H1 (cell line): ENCODE measurements around the gene NR2F2. TPM values are rescaled to one million over a fixed set of nuclear protein-coding genes. Genes with fewer than 3 reads are reported as not detected.

ENCODE experiments used
- CTCF ChIA-PET: fragments of 300-600 bp; sonication (Branson Sonifier 250); formaldehyde crosslinking; loops from one replicate; lab custom pipeline; 2021; ENCODE audit not compliant: partially characterized antibody; lab: Charles Lee
- POLR2A ChIA-PET: fragments of 300-600 bp; sonication (Branson Sonifier 250); formaldehyde crosslinking; loops from one replicate; lab custom pipeline; 2021; ENCODE audit warnings: inconsistent platforms; ENCODE audit not compliant: partially characterized antibody; lab: Charles Lee
- DNase-seq, 2 experiments: peaks; one replicate each; pipeline versions ENCODE4 v3.0.0 to v3.0.0-alpha.2; 2010 to 2022; ENCODE audit warnings: low spot score in 2 of 2, low read depth in 1 of 2, mixed read lengths in 1 of 2
- FAIRE-seq: peaks from 2 replicates; lab custom pipeline; 2011; peaks lifted over from hg19 to GRCh38; lab: Jason Lieb, UNC
- H2AFZ ChIP-seq: 2 replicates; pipeline ENCODE4 v1.8.1; 2012; ENCODE audit warnings: low read length, inconsistent platforms
- H2AK5ac ChIP-seq: 2 replicates; pipeline ENCODE4 v1.6.1; 2013; ENCODE audit warnings: low read depth, low read length
- H2BK120ac ChIP-seq: replicated peaks from 2 replicates; pipeline ENCODE3; 2013; ENCODE audit warnings: low read depth, low read length, inconsistent platforms
- H2BK12ac ChIP-seq: 2 replicates; pipeline ENCODE4 v1.6.1; 2013; ENCODE audit warnings: low read depth, low read length
- H2BK15ac ChIP-seq: 2 replicates; pipeline ENCODE4 v1.6.1; 2013; ENCODE audit warnings: low read length
- H2BK20ac ChIP-seq: 2 replicates; pipeline ENCODE4 v1.6.1; 2013; ENCODE audit warnings: low read length
- H2BK5ac ChIP-seq: 2 replicates; pipeline ENCODE4 v1.6.1; 2013; ENCODE audit warnings: low read depth, low read length
- H3K14ac ChIP-seq: 2 replicates; pipeline ENCODE4 v1.6.1; 2013; ENCODE audit warnings: inconsistent platforms; ENCODE audit not compliant: insufficient read length
- H3K18ac ChIP-seq: 2 replicates; pipeline ENCODE4 v1.6.1; 2013; ENCODE audit warnings: low read length; ENCODE audit errors: extremely low read depth
- H3K23ac ChIP-seq: 2 replicates; pipeline ENCODE4 v1.6.1; 2013; ENCODE audit warnings: inconsistent platforms; ENCODE audit not compliant: insufficient read length
- H3K23me2 ChIP-seq: 2 replicates; pipeline ENCODE4 v1.6.1; 2013; ENCODE audit warnings: low read depth, low read length
- H3K27ac ChIP-seq: 2 replicates; pipeline ENCODE4 v1.6.1; 2011; ENCODE audit warnings: low read depth, low read length, inconsistent platforms
- H3K27me3 ChIP-seq, 4 experiments: replicated peaks in 1 of 4; 1 replicate in 1 of 4; 2 replicates in 3 of 4; pipeline versions ENCODE4 v1.6.1 to v1.8.1; 2011 to 2013; ENCODE audit warnings: low read length in 3 of 4, mild to moderate bottlenecking in 3 of 4, inconsistent platforms in 2 of 4, mixed read lengths in 2 of 4, moderate library complexity in 1 of 4; ENCODE audit not compliant: control insufficient read depth in 3 of 4, insufficient read depth in 3 of 4; ENCODE audit errors: extremely low read depth in 1 of 4
- H3K36me3 ChIP-seq, 4 experiments: 2 replicates each; pipeline versions ENCODE4 v1.6.1 to v1.8.1; 2011 to 2013; ENCODE audit warnings: mild to moderate bottlenecking in 4 of 4, low read length in 3 of 4, moderate library complexity in 2 of 4, control low read depth in 1 of 4, inconsistent platforms in 1 of 4; ENCODE audit not compliant: insufficient read depth in 4 of 4, control insufficient read depth in 2 of 4
- H3K4ac ChIP-seq: replicated peaks from 2 replicates; pipeline ENCODE3; 2013; ENCODE audit warnings: low read length, low read depth, mixed read lengths, inconsistent platforms; ENCODE audit not compliant: insufficient read length
- H3K4me1 ChIP-seq, 4 experiments: replicated peaks in 1 of 4; 1 replicate in 1 of 4; 2 replicates in 3 of 4; pipeline versions ENCODE4 v1.6.1 to v1.8.1; 2011 to 2013; ENCODE audit warnings: low read length in 3 of 4, inconsistent platforms in 2 of 4, mixed read lengths in 1 of 4; ENCODE audit not compliant: insufficient read depth in 4 of 4, control insufficient read depth in 3 of 4
- H3K4me2 ChIP-seq, 2 experiments: 2 replicates each; pipeline versions ENCODE4 v1.6.1 to v1.8.1; 2011 to 2013; ENCODE audit warnings: low read depth in 2 of 2, low read length in 2 of 2, control low read depth in 1 of 2, inconsistent platforms in 1 of 2, mild to moderate bottlenecking in 1 of 2; ENCODE audit not compliant: insufficient read depth in 1 of 2
- H3K4me3 ChIP-seq, 4 experiments: fragments of 200-600, 300-600 bp in 1 of 4; sonication (generic), shearing (Covaris generic), sonication (Bioruptor Twin) in 1 of 4; 2 replicates each; pipeline versions ENCODE4 v1.5.1 to v1.8.1; 2011 to 2016; ENCODE audit warnings: low read length in 4 of 4, low read depth in 3 of 4, control low read depth in 2 of 4, inconsistent platforms in 2 of 4, mild to moderate bottlenecking in 2 of 4, mixed read lengths in 1 of 4, moderate library complexity in 1 of 4; ENCODE audit not compliant: insufficient read depth in 2 of 4; ENCODE audit errors: extremely low read depth in 1 of 4
- H3K56ac ChIP-seq: replicated peaks from 2 replicates; pipeline ENCODE3; 2013; ENCODE audit warnings: low read depth, mild to moderate bottlenecking, mixed read lengths, low read length, inconsistent platforms; ENCODE audit not compliant: insufficient read length
- H3K79me1 ChIP-seq: 2 replicates; pipeline ENCODE4 v1.6.1; 2013; ENCODE audit warnings: low read depth, low read length, control low read depth
- H3K79me2 ChIP-seq, 2 experiments: 2 replicates each; pipeline versions ENCODE4 v1.6.1 to v1.8.1; 2012 to 2013; ENCODE audit warnings: low read length in 2 of 2, mild to moderate bottlenecking in 2 of 2, inconsistent platforms in 1 of 2; ENCODE audit not compliant: insufficient read depth in 2 of 2, control insufficient read depth in 1 of 2
- H3K9ac ChIP-seq, 4 experiments: replicated peaks in 1 of 4; 1 replicate in 1 of 4; 2 replicates in 3 of 4; pipeline versions ENCODE4 v1.6.1 to v1.8.1; 2011 to 2013; ENCODE audit warnings: low read depth in 3 of 4, low read length in 3 of 4, control low read depth in 2 of 4, mild to moderate bottlenecking in 2 of 4, moderate library complexity in 2 of 4, inconsistent platforms in 1 of 4; ENCODE audit errors: extremely low read depth in 1 of 4
- H3K9me3 ChIP-seq, 2 experiments: 2 replicates each; pipeline versions ENCODE4 v1.6.1 to v1.8.1; 2012 to 2013; ENCODE audit warnings: mild to moderate bottlenecking in 2 of 2, moderate library complexity in 2 of 2, control low read depth in 1 of 2, inconsistent platforms in 1 of 2, low read depth in 1 of 2, low read length in 1 of 2, mixed read lengths in 1 of 2; ENCODE audit not compliant: insufficient read depth in 2 of 2
- H4K20me1 ChIP-seq, 2 experiments: replicated peaks in 1 of 2; 2 replicates each; pipeline versions ENCODE3 to v1.8.1; 2011 to 2013; ENCODE audit warnings: inconsistent platforms in 2 of 2, low read length in 2 of 2, mild to moderate bottlenecking in 1 of 2; ENCODE audit not compliant: insufficient read depth in 2 of 2, control insufficient read depth in 1 of 2
- H4K5ac ChIP-seq: 2 replicates; pipeline ENCODE4 v1.6.1; 2013; ENCODE audit warnings: low read length, low read depth, mixed read lengths, inconsistent platforms; ENCODE audit not compliant: insufficient read length
- H4K8ac ChIP-seq: 2 replicates; pipeline ENCODE4 v1.8.0; 2013; ENCODE audit warnings: mild to moderate bottlenecking, moderate library complexity, low read length, inconsistent platforms; ENCODE audit not compliant: insufficient read depth; ENCODE audit errors: extremely low read depth
- H4K91ac ChIP-seq: replicated peaks from 2 replicates; pipeline ENCODE3; 2013; ENCODE audit warnings: low read length, mixed read lengths, inconsistent platforms; ENCODE audit not compliant: insufficient read length
- HDAC2 ChIP-seq, 2 experiments: fragments of 300-600 bp in 1 of 2; sonication (generic) in 1 of 2; IDR thresholded peaks; 2 replicates each; pipeline ENCODE4 v1.6.1; 2011 to 2012; ENCODE audit warnings: low read depth in 2 of 2, low read length in 2 of 2, mild to moderate bottlenecking in 2 of 2, moderate library complexity in 2 of 2, borderline replicate concordance in 1 of 2, inconsistent platforms in 1 of 2
- RBBP5 ChIP-seq: IDR thresholded peaks from 2 replicates; pipeline ENCODE4 v1.7.1; 2012; ENCODE audit warnings: low read depth, mild to moderate bottlenecking, inconsistent platforms, low read length, moderate library complexity, borderline replicate concordance
- SIN3A ChIP-seq, 2 experiments: IDR thresholded peaks in 1 of 2; conservative IDR thresholded peaks in 1 of 2; 2 replicates each; pipeline ENCODE4 v1.6.1; 2011 to 2012; ENCODE audit warnings: low read length in 2 of 2, improper control_type of control experiment in 1 of 2, low read depth in 1 of 2, mild to moderate bottlenecking in 1 of 2
- TAF1 ChIP-seq: IDR thresholded peaks from 2 replicates; pipeline ENCODE4 v1.6.1; 2011; ENCODE audit warnings: mild to moderate bottlenecking, low read depth, low read length
- WGBS, 2 experiments: shearing (Covaris generic) in 1 of 2; methylation state at CpG; one replicate each; pipeline versions ENCODE4 v1.1.6 to v1.1.7; 2013 to 2015; ENCODE audit warnings: low lambda C conversion rate in 2 of 2, mixed read lengths in 2 of 2, inconsistent platforms in 1 of 2, low coverage in 1 of 2, missing lambda C conversion rate in 1 of 2; ENCODE audit not compliant: insufficient replicate concordance in 2 of 2, insufficient coverage in 1 of 2, insufficient read length in 1 of 2; ENCODE audit errors: extremely low coverage in 1 of 2, missing lambda C conversion rate in 1 of 2; 5-methylcytosine and 5-hydroxymethylcytosine counted together
- polyA plus RNA-seq, 7 experiments: library from polyadenylated mRNA; depleted of rRNA in 3 of 7; stranded (reverse) in 5 of 7; unstranded in 2 of 7; fragments of >200 nt in 5 of 7; fragments of 200-250 nt in 2 of 7; gene quantifications; 1 replicate in 5 of 7; 2 replicates in 1 of 7; 4 replicates in 1 of 7; pipeline versions ENCODE4 v1.2.1 to v1.2.3, GENCODE V29; 2011 to 2013; ENCODE audit warnings: missing spikeins in 2 of 7, mixed read lengths in 2 of 7
- total RNA-seq: library from RNA; stranded (reverse); fragmentation: NEBNext Ultra II Directional; extraction: Animal tissue kit (Norgen Biotek cat#: 25700); gene quantifications from 2 replicates; pipeline ENCODE4 v1.2.1, GENCODE V29; 2021

NR2F2 gene
- total and polyA plus RNA-seq, 2 of the 8 experiments (the other 6 are each of a cell fraction or from before 2014, with no cell fraction given): 0.03 TPM; not detected in 1

DNA sequence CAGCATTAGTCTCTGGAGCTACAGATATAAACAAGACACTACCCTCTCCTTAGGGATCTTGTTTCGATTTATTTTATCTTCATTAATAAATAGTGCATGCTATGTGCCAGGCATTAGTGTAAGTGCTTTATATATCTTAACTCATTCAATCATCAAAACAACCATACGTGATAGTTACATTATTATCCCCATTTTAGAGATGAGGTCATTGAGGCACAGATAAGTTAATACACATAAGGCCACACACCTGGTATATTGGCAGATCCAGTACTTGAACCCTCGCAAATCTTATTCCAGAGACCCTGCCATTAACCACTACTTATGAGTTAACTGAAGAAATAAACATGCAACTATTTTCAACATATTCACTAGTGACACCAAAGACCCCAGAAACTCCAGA lies 25.7 kb upstream of the NR2F2 start:
- H2BK5ac ChIP-seq: no peak overlapping the region
- no peaks in the 10 kb centered on the region; a peak in 1 of 7 replicates for H3K4me1 ChIP-seq
- TF ChIP-seq RBBP5 (no peak), TAF1 (no peak), SIN3A (conservative IDR thresholded peaks at IDR 0.05 in 1 of 2, IDR thresholded peaks at IDR 0.05 in 1 of 2; ENCODE audit: low read depth in 1 of 2, low read length in 2 of 2) (no peak), HDAC2 (IDR thresholded peaks at IDR 0.05; ENCODE audit: borderline replicate concordance in 1 of 2, low read depth in 2 of 2, low read length in 2 of 2) (no peak)
- no peak overlapping the region for H3K4ac ChIP-seq
- no peaks in the 10 kb centered on the region for H3K23me2 ChIP-seq
- no peak overlapping the region for H3K9ac ChIP-seq
- H3K14ac ChIP-seq: no peak overlapping the region
- ChIA-PET POLR2A (no interaction called here), CTCF (no interaction called here)
- H2BK120ac ChIP-seq: no peak overlapping the region
- no peak overlapping the region for H4K91ac ChIP-seq
- H4K5ac ChIP-seq: no peak overlapping the region
- H3K23ac ChIP-seq: no peak overlapping the region
- no peak overlapping the region for H3K27ac ChIP-seq
- no peak overlapping the region for H3K56ac ChIP-seq
- H3K36me3 ChIP-seq: no peaks in the 10 kb centered on the region
- H2BK15ac ChIP-seq: no peak overlapping the region
- H3K4me2 ChIP-seq: no peak overlapping the region
- no peaks in the 10 kb centered on the region; a peak in 1 of 7 replicates for H3K27me3 ChIP-seq
- H3K18ac ChIP-seq: no peak overlapping the region
- no peaks in the 10 kb centered on the region for H3K9me3 ChIP-seq
- DNase-seq: no peak
- no peak overlapping the region for H3K4me3 ChIP-seq
- H2AK5ac ChIP-seq: no peak overlapping the region
- no peaks in the 10 kb centered on the region for H4K20me1 ChIP-seq
- H2BK12ac ChIP-seq: no peak overlapping the region
- no peak for FAIRE-seq
- H2AFZ ChIP-seq: no peak overlapping the region
- H3K79me2 ChIP-seq: no peaks in the 10 kb centered on the region
- no peak overlapping the region for H2BK20ac ChIP-seq
- no peak overlapping the region for H4K8ac ChIP-seq
- H3K79me1 ChIP-seq: no peaks in the 10 kb centered on the region
- WGBS, 2 experiments: 89% methylated on average over 3 of the region's 3 CpGs; no CpG with 5 or more reads in 1 of the 2 experiments
